T-helper 1 cell (primary cell): ENCODE results near the gene PLCH2.

Experiments used
- DNase-seq, 5 donors: peaks; one replicate each; pipeline ENCODE4 v3.0.0-alpha.2; 2012 to 2020

PLCH2 gene

DNA sequence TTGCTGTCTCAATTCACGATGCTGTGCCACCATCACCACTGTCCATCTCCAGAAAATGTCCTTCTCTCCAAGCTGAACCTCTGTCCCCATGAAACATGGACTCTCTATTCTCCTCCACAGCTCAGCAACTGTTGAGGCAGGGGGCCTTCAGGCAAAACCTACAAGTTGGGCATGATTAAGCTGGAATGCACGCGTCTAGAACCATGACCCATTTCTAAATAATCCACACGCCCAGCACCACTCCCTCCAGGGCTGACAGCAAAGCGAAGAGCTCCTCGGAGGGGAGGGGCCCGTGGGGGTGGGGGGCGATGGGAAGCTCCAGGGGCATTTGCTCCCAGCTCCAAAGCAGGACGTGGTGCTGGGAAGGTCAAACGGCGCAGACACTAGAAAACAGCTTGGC, 57.3 kb downstream of the PLCH2 start:
- no peak for DNase-seq

DNA sequence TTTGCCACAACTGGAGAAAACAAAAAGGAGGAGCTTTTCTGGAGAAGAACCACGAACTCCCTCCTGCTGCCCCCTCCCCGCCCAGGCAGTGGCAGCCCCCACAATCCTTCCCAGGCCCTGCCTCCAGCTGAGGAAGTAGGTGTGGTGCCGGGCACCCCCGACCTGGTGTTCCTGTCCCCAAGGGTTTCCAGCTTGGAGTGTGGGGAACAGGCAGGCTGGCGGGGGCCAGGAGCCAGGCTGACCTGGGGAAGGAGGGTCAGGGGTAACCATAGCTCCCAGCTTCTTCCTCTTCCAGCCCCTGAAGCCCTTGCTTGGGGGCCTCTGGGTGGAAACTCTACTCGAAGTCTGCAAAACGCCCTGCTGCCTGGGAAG, 58.2 kb downstream of the PLCH2 start:
- DNase-seq: no peak

DNA sequence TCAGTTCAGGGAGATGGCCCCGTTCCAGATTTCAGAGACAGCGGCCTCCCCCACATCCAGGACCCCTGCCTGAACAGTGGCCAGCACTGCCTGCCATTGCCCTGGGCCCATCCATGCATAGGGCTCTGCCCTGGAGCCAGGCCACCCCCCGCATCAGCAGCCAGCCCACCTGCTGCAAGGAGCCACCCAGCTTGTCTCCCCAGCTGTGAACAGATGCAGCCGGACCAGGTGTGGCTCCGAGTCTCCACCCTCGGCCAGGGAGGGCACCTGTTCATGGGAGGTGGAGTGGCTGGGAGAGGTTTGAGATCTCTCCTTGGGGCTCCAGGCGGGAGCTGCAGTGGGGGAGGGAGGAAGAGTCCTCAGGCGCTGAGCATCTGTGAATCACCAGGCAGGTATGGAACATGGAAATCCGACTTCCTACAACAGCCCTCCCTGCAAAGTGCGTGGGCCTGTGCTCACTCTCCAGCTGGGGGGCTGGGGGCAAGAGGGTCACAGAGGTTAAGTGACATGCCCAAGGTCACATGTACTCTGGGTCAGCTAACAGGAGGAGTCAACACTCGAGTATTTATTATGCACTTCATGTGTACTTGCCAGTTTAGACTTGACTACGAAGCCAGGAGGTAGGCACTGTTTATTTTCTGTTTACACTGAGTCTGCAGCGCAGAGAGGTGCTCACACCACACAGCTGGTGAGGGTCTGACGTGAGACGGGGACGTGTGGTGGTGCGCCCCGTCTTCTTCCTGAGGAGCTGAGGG, 58.8 kb downstream of the PLCH2 start:
- DNase-seq: no peak

DNA sequence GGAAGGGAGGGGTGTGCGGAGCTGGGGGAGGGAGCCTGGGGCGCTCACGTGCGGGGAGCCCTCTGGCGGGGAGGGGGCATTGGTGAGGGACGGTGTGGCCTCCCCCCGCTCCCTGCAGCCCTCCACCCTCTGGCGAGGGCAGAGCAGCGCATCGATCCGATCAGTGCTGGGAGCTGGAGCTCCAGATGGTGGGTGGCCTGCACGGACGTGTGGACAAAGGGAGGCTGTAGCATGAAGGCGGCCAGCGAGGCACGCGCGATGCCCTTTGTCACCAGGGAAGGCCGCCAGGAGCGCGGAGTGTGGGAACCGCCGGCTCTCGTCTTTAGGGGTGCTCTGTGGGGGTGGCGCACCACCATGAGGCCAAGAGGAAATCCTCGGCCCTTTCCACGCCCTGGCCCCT, 59.4 kb downstream of the PLCH2 start:
- no peak for DNase-seq

DNA sequence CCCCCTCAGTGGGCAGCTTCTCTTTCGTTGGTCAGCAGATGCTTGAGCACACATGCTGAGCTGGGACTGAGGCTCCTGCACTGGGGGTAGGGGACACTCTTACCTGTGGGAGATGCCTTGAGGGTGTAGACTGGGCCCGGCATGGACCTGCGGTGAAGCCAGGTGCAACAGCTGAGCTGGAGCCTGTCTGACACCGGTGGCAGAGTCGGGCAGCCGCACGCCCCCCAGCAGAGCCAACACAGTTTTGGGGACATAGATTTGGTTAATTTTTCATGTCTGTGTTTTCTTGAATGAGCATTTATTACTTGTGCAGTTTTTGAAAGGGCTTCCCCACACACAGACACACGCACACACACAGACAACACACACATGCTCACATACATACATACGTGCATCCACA, 59.9 kb downstream of the PLCH2 start:
- DNase-seq: no peak

DNA sequence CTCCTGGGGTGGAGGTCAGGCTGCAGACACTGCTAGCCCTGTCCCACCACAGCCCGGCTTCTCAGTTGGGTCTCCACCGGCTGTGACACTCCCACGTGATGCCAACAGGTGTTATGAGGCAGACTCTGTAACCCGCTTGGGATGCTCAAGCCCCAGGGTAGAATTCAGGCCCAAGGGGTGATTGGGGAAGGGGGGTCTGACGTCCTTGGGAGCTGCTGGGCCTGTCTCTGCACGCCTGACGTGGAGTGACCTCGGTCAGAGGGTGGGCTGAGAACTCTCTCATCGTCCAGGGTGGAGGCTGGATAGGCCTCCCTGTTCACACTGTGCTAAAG, 61.7 kb downstream of the PLCH2 start:
- no peak for DNase-seq

DNA sequence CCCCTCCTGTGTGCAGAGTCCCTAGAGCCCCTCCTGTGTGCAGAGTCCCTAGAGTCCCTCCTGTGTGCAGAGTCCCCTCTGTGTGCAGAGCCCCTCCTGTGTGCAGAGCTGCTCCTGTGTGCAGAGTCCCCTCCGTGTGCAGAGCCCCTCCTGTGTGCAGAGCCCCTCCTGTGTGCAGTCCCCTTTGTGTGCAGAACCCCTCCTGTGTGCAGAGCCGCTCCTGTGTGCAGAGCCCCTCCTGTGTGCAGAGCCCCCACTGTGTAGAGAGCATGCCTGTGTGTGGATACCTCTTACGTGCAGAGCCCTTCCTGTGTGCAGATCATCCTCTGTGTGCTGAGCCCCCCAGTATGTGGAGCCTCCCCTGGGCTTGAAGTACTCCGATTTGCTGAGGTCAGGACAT, 62.3 kb downstream of the PLCH2 start:
- no peak for DNase-seq

DNA sequence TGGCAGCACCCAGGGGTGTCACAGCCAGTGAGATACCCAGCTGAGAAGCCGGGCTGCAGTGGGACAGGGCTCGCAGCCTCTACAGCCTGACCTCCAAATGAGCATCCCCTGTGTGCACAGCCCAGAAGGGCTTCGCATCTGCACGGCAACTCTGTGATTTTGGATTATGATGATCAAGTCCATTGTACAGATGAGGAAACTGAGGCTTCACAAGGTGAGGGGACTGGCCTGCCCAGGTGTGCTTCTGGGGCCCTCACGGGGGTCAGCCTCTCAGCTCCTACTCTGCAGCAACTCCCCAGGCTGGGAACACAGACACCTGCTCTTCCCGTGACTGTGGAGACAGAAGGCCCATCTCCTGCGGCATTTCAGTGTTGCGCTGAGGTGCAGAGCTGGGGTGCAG, 62.8 kb downstream of the PLCH2 start:
- no peak for DNase-seq

DNA sequence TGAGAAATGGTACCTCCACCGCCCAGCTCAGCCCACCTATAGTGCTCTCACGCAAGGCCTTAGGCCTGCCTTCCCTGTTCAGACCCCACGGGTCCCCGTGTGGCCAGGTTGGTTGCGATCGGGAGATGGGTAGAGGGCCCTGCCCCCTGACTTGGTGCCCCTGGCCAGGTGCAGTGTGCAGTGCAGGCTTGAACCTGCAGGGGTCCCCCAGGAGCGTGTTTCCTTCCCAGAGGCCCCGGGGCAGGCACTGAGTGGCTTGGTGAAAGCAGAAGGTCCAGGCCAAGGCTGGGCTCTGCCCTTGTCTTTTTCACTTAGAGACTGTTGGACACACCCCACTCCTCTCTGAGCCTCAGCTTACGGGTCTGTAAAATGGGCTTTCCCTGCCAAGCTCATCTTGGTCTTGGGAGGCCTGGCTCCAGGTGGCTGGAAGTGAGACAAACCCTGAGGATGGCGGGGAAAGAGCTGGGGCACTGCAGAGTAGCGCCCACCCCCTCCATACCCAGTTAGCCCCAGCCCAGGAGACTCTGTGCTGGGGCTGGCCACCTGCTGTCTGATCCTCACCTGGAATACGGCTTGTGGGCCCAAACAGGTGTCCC, 63.3 kb downstream of the PLCH2 start:
- DNase-seq: no peak

DNA sequence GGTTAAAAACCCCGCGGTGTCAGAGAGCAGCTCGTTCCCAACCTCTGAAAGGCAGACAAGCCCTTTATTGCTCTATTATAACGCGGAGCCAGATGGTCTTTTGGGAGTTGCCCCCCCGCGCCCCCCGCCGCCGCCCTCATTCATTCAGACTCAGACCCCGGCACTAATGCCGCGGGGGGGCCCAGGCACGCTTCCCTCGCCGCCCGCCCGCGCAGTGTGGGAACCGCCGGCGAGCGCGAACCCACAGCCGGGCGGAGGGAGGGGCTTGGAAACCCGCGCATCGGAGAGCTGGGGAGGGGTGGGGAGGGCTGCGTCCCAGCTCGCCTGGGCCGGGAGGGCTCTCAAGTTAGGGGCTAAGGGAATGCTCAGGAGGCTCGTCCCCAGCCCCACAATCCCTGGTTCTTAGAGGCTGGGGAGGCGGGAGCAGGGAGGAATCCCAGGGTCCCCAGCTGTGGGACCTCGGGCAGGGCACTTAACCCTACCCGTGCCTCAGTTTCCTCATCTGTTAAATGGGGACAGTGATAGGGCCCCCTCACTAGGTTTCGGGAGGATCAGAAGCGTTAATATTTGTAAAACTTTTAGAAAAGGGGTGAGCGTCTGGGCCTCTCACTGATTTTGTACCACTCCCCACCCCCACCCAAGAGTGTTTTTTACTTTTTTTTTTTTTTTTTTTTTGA, 64.9 kb downstream of the PLCH2 start:
- DNase-seq: no peak

DNA sequence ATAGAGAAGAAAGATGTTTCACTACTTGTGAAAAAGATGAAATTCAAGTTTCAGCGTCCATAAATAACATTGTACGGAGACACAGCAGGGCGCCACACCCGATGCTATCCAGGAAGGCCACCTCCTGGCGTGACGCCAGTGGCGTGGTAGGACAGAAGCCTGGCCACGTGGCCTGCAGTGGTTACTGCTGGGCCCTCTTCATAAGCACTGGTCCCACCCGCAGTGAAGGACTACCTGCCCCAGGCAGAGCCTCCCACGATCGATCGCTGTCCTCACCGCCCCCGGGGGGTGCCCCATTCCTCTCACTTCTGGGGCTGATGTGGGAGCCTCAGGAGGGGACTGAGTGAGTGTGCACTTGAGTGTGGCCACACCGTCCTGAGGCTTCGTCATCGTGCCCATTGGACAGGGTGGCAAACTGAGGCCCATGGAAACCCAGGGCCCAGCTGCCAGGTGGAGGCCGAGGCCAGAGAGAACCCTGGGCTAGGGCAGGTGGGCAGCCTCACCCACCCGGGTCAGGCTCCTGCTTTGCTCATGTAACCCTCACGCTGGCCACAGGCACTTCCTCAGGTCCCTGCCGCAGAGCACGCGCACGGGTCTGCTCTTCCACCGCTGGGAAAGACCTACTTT, 65.6 kb downstream of the PLCH2 start:
- no peak for DNase-seq

DNA sequence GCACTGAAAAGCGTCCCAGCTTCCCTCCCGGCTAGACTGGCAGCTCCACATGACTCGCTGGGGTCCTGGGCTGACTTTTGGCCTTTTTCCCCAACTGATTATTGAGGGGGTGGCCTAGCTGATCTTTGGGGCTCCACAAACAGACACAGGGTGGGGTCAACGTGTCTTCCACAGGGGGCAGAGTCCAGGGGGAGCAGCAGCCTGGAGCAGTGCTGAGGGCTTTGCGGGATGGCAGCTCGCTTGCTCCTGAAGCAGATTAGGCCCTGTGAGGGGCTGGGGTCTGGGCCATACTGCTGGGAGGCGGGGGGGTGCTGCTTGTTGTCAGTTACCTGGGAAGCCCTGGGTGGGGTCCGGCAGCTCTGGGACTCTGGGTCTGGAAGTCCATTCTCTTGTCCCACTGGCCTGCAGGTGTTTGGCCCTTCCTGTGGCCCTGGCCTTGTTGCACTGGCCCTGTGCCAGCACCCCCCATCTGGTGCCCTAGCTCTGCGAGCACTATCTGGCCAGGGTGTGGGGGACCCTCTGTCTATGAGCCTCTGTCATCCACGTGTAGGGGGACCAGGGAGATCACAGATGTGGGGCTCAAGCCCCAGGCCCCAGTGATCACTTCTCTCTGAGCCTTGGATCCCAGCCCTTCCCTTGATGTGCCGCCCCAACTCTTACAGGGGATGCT, 66.3 kb downstream of the PLCH2 start:
- no peak for DNase-seq

DNA sequence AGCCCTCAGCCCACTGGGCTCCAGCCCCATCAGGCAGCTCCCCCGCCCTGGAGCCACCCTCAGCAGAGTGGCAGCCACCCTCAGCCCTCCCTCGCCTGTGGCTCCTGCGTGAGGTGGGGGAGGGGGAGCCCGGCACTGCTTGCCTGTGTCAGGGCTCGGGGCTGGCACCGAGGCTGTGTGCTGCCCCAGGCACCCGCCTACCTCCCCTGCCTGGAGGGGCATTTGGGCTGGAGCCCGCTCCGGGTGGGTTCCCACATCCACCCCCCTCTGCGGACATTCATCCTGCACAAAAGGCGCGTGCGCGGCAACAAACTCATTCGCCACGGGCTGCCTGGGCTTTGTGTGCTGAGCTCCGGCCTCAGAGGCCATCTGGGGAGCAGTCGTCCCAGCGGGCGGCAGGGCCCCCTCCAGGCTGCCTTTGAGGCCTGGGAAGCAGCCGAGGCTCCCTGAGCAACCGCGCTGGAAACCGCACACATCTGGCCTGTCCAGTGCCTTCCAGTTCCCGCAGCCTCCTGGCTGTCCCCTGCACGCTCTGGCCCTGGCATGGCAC, 67.5 kb downstream of the PLCH2 start:
- DNase-seq: peak in 3 of 5 donors; percentile 20 to 46 (median 30)

DNA sequence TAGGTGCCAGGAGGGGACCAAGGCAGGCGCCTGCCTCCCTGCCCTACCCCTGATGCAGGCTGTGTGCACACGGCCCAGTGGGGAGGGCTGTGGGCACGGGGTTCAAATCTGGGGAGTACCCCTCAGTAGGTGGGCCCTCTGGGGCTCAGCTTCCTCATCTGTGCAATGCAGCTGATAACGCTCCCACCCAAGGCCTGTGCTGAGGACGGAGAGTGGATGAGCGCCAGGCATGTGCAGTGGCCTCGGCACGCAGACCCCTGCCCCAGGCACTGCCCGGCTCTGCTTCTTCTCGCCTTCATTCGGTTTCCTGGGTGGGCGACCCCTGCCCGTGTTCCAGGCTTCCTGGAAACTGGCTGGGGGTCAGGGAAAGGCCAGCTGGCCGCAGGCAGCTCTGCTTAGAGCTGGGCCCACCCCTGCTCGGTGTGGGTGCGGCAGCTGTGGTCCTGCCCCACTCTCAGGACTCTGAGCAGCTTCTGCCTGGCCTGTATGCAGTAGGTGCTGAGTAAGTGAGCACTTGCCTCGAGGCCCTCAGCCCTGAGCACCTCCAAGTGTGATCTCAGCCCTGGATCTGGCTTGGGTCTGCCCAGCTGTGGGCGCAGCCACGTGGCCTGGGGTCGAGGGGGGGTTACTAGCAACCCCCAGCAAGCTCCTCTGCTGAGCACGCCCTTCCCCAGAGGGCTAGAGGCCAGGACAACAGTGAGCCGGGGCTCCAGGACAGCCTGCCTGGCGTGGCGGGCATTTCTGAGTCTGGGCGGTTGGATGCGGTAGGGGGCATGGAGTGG, 68.2 kb downstream of the PLCH2 start:
- no peak for DNase-seq

DNA sequence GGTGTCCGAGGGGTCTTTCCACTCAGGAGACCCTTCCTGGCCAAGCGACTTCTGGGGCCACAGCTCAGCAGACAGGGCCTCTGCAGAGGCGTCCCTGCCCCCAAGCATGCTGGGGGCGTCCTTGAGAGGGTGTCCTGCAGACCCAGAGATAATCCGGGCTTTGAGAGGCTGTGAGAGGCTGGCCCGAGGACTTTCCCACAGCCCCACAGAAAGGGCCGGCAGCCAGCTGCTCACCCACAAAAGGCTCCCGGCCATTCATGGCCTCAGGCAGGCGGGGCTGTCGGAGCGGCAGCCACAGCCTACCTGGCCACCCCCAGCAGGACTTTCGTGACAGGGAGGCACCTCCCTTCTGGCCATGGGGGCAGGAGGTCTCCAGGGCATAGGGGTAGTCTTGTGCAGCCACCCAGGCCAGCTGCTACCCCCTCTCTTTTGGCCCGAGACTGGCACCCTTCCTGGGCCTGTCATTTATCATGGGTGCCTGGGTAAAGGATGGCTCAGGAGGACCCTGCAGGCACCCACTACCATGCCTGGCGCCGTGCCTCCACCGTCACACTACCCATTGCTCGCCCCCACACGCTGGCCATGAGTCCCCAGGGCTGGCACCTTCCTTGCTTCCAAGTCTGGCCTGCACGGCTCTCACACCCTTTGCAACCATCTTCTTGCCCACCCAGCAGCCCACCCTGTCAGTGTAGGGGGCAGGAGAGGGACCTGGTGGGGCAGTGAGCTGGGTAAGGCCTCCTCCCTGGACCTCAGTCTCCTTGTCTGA, 69.0 kb downstream of the PLCH2 start:
- DNase-seq: no peak

DNA sequence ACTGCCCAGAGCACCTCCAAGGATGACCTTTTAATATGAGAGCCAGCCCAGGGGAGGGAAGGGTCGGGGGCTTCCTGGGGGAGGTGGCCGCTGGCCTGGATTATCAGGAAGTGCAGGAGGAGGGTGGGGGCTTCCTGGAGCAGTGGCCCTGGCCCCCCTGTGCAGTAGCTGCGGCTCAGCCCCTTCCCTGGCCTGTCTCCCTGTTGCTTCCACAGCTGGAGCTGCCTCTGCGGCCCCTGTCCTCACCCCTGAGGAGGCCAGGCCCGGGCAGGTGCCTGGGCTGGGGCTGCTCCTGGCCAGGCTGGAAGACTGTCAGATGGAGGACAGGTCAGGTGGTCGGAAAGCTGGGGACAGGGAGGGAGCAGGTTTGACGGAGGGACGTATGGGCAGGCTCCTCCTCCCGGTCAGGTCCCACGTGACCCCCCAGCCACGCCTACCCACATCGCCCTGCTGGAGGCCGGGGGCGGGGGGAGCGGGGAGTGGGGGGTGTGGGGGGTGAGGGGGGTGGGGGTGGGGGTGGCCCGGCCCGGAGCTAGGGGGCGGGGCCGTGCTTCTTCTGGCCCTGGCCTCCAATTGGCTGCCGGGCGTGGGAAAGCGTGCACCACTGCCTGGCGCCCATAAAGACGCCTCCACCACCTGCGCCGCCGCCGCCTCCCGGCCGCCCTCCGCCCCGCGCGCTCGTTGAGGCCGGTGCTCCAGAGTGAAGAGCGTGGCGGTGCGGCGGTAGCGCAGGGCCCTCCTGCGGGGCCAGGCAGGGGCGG, 69.8 kb downstream of the PLCH2 start:
- peak; percentile 86 to 93 (median 87) for DNase-seq

DNA sequence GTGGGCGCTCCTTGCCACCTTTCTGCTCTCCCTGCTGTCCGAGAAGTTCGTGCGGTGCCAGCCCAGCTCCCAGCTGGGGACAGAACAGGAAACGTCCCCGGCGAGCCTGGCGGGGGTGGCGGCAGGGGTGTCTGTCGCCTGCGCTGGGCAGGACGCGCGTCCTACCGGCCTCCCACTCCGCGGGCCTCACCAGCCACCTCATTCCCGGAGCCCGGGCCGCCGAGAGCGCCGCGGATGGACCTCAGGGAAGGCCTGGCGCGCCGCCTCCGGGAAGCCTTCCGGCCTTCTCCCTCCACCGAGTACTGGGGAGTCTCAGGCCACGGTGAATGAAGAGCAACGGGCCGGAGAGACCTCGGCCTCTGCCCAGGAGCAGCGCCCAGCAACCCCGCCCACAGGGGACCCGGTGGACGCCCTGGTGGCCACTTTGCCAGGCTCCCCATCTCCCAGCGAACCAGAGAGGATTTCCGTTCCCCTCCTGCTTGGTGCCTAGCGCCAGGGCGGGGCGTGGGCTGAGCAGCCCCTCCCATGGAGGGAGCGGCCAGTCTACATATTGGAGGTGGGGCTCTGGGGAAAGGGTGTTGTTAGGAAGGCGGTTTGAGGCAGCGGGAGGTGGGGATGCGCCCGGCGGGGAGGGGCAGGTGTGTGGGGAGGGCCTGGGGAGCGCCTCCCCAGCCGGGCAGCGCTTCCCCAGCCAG, 70.6 kb downstream of the PLCH2 start:
- DNase-seq: peak; percentile 71 to 95 (median 83)

DNA sequence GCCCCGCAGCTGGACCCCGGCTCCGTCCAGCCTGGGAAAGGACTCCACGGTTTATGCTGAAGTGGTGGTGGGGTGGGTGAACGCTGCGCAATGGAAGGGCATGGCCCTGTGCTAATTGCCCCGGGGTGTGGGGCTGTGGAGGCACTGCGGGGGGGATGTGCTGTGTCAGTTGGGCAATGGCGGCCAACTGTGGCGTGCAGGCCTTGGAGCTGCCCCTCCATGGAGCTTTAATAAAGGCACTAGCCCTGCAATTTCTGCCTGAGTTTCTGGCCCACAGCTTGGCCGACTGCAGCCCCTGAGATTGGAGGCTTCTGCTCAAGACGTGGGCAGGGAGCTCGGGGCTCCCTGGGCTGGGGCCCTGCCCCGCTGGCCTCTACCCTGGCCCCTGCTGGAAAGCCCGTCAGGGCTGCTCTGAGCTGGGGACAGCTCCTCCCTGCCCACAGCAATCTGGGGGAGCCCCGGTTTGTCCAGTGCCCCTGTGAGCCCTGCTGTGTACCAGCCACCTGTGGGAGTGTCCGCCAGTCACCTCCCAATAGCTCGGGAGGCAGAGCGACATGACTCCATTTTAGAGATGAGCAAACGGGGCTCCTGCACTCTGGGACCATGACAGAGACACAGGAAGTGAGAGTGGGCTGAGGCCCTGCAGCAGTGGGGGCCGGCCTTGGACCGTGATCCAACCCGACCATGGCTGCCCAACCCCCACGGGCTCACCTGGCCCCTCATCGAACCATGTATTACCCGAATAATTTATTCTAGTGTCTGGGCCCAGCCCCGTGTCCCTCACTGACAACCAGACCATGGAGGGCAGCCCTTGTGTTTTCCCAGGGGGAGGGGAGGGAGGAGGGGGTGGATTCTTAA, 71.3 kb downstream of the PLCH2 start:
- peak in 3 of 5 donors; percentile 32 to 70 (median 40) for DNase-seq

DNA sequence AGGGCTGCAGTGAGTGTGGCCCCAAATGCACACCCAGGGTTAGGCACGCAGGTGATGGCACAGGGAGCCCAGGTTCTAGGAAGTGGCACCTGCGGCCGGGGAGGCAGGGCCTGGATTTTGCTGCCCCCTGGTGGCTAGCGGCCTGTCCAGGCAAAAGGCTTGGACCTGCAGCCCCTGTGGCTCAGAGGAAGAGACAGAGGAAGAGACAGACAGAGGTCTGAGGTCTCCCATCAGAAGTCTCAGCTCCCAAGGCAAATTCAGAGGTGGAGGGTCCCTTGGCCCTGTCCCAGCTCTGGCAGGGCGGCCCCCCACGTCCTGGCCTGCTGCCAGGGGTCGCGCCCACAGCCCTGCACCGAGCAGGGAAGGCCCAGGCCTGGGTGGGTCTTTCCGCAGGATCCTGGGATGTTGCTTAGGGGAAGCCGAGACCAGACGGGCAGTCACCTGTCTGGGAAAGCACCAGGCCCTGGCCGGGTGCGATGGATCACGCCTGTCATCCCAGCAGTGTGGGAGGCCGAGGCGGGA, 72.0 kb downstream of the PLCH2 start:
- DNase-seq: peak; percentile 62 to 88 (median 73)
